ENCODE data around the gene POP4.
A peak's percentile ranks its signal among the peaks of the same experiment; 100 is the strongest.

The POP4 gene

GRCh38 chr19:29665215-29665825, 59.2 kb downstream of the POP4 start, which contains the start of gene PLEKHF1:
Gene PLEKHF1, plus strand, starts transcription at chr19:29665461. Its CDS starts 8,379 bp downstream, at chr19:29673840.
- DNase-seq: peak; percentile 25

GRCh38 chr19:29665826-29666577, 59.9 kb downstream of the POP4 start:
- peak; percentile 4 for DNase-seq
